Neuronal stem cell (in vitro differentiated cells): ENCODE measurements around the gene SAMD3.

ENCODE experiments used
- DNase-seq: peaks from one replicate; pipeline ENCODE4 v3.0.0-alpha.2; 2013; ENCODE audit warnings: low spot score
- H2AFZ ChIP-seq: one replicate; pipeline ENCODE4 v1.6.1; 2013; ENCODE audit warnings: mild to moderate bottlenecking, low read length, inconsistent platforms
- H2AK5ac ChIP-seq: 2 replicates; pipeline ENCODE4 v1.6.1; 2013; ENCODE audit warnings: low read depth, mild to moderate bottlenecking, inconsistent platforms, low read length, moderate library complexity, mixed read lengths
- H2BK120ac ChIP-seq: 2 replicates; pipeline ENCODE4 v1.6.1; 2013; ENCODE audit warnings: low read depth, mild to moderate bottlenecking, inconsistent platforms, low read length, moderate library complexity, mixed read lengths
- H2BK12ac ChIP-seq: one replicate; pipeline ENCODE4 v1.6.1; 2013; ENCODE audit warnings: low read length, inconsistent platforms
- H2BK15ac ChIP-seq: 2 replicates; pipeline ENCODE4 v1.6.1; 2013; ENCODE audit warnings: mild to moderate bottlenecking, low read length, inconsistent platforms, mixed read lengths
- H2BK5ac ChIP-seq: one replicate; pipeline ENCODE4 v1.6.1; 2013; ENCODE audit warnings: inconsistent platforms, mild to moderate bottlenecking, low read length, moderate library complexity
- H3K14ac ChIP-seq: one replicate; pipeline ENCODE4 v1.6.1; 2013; ENCODE audit warnings: low read length, inconsistent platforms
- H3K18ac ChIP-seq: 2 replicates; pipeline ENCODE4 v1.6.1; 2013; ENCODE audit warnings: low read length, inconsistent platforms
- H3K23ac ChIP-seq: 2 replicates; pipeline ENCODE4 v1.6.1; 2013; ENCODE audit warnings: low read depth, mild to moderate bottlenecking, mixed read lengths, low read length, inconsistent platforms; ENCODE audit not compliant: poor library complexity
- H3K27ac ChIP-seq: replicated peaks from 3 replicates; pipeline ENCODE4 v1.5.1; 2013; ENCODE audit warnings: low read length, inconsistent platforms
- H3K27me3 ChIP-seq, 3 experiments: 2 replicates each; pipeline ENCODE4 v1.6.1; 2013; ENCODE audit warnings: low read length in 3 of 3, mild to moderate bottlenecking in 2 of 3, inconsistent platforms in 1 of 3, low read depth in 1 of 3, mixed read lengths in 1 of 3, moderate library complexity in 1 of 3; ENCODE audit not compliant: control insufficient read depth in 3 of 3, insufficient read depth in 3 of 3
- H3K36me3 ChIP-seq, 2 donors: replicated peaks in 1 of 2; 2 replicates each; pipeline ENCODE4 v1.6.1; 2013; ENCODE audit warnings: low read length in 2 of 2; ENCODE audit not compliant: control insufficient read depth in 2 of 2, insufficient read depth in 2 of 2
- H3K4ac ChIP-seq: 2 replicates; pipeline ENCODE4 v1.6.1; 2013; ENCODE audit warnings: inconsistent platforms, mild to moderate bottlenecking, low read length, moderate library complexity
- H3K4me1 ChIP-seq, 2 donors: 1 replicate in 1 of 2; 2 replicates in 1 of 2; pipeline ENCODE4 v1.6.1; 2013; ENCODE audit warnings: low read length in 2 of 2, low read depth in 1 of 2; ENCODE audit not compliant: control insufficient read depth in 2 of 2, insufficient read depth in 1 of 2
- H3K4me2 ChIP-seq: one replicate; pipeline ENCODE4 v1.6.1; 2013; ENCODE audit warnings: mild to moderate bottlenecking, low read length, inconsistent platforms; ENCODE audit not compliant: insufficient read depth, poor library complexity, severe bottlenecking
- H3K4me3 ChIP-seq, 2 donors: 2 replicates each; pipeline ENCODE4 v1.5.1; 2013; ENCODE audit warnings: low read length in 2 of 2, mild to moderate bottlenecking in 2 of 2, inconsistent platforms in 1 of 2, moderate library complexity in 1 of 2
- H3K79me1 ChIP-seq: one replicate; pipeline ENCODE4 v1.6.1; 2013; ENCODE audit warnings: low read depth, mild to moderate bottlenecking, inconsistent platforms, low read length, moderate library complexity
- H3K9ac ChIP-seq: one replicate; pipeline ENCODE4 v1.6.1; 2013; ENCODE audit warnings: mild to moderate bottlenecking, low read depth, low read length, inconsistent platforms; ENCODE audit not compliant: poor library complexity
- H3K9me3 ChIP-seq, 2 donors: replicated peaks in 1 of 2; 2 replicates each; pipeline versions ENCODE3 to v1.6.1; 2013; ENCODE audit warnings: low read length in 2 of 2, mild to moderate bottlenecking in 2 of 2, inconsistent platforms in 1 of 2, low read depth in 1 of 2, mixed read lengths in 1 of 2, moderate library complexity in 1 of 2; ENCODE audit not compliant: control insufficient read depth in 2 of 2, insufficient read depth in 1 of 2
- H4K8ac ChIP-seq: one replicate; pipeline ENCODE4 v1.6.1; 2013; ENCODE audit warnings: low read depth, mild to moderate bottlenecking, inconsistent platforms, low read length, moderate library complexity
- H4K91ac ChIP-seq: one replicate; pipeline ENCODE4 v1.6.1; 2013; ENCODE audit warnings: low read length, low read depth, mild to moderate bottlenecking, inconsistent platforms; ENCODE audit not compliant: poor library complexity
- WGBS, 2 donors: extraction: QIAGEN DNeasy Blood & Tissue Kit; methylation state at CpG; one replicate each; pipeline ENCODE4 v1.1.7; 2013; ENCODE audit warnings: missing lambda C conversion rate in 2 of 2, mixed read lengths in 1 of 2; ENCODE audit not compliant: insufficient read length in 2 of 2, insufficient replicate concordance in 1 of 2; ENCODE audit errors: extremely low coverage in 2 of 2; 5-methylcytosine and 5-hydroxymethylcytosine counted together

Gene SAMD3

GRCh38 chr6:130167655-130168054 lies 55.1 kb downstream of the SAMD3 start:
- DNase-seq: no peak

GRCh38 chr6:130164251-130164650 lies 58.5 kb downstream of the SAMD3 start:
- no peak overlapping the region for H2AFZ ChIP-seq
- H3K14ac ChIP-seq: no peak overlapping the region
- H4K91ac ChIP-seq: no peak overlapping the region
- H3K27me3 ChIP-seq: no peaks in the 10 kb centered on the region
- H3K4me3 ChIP-seq: no peak overlapping the region
- DNase-seq: no peak
- no peak overlapping the region for H2AK5ac ChIP-seq
- no peak overlapping the region for H3K4ac ChIP-seq
- H3K23ac ChIP-seq: no peak overlapping the region
- H3K79me1 ChIP-seq: no peaks in the 10 kb centered on the region
- no CpG with 5 or more reads among the region's 4 CpGs for WGBS, 2 donors
- H3K18ac ChIP-seq: no peak overlapping the region
- no peak overlapping the region for H3K9ac ChIP-seq
- no peak overlapping the region for H3K4me2 ChIP-seq
- peaks cover 0 to 2% of the 10 kb centered on the region in 2 donors for H3K9me3 ChIP-seq
- no peaks in the 10 kb centered on the region for H3K36me3 ChIP-seq
- no peak overlapping the region for H2BK12ac ChIP-seq
- no peak overlapping the region for H2BK15ac ChIP-seq
- H2BK120ac ChIP-seq: no peak overlapping the region
- H4K8ac ChIP-seq: no peak overlapping the region
- no peak overlapping the region for H2BK5ac ChIP-seq
- H3K27ac ChIP-seq: no peak overlapping the region
- peaks cover 0 to 5% of the 10 kb centered on the region in 2 donors for H3K4me1 ChIP-seq

More at GRCh38 chr6:130167655-130168054, 55.1 kb downstream of the SAMD3 start:
- Histone ChIP-seq H3K27me3 (no peaks in the 10 kb centered on the region), H4K91ac (no peak overlapping the region), H3K79me1 (no peaks in the 10 kb centered on the region), H3K23ac (no peak overlapping the region), H3K4me1 (peaks cover 0 to 5% of the 10 kb centered on the region in 2 donors), H3K36me3 (no peaks in the 10 kb centered on the region), H3K4me2 (no peak overlapping the region), H2BK12ac (no peak overlapping the region), H2AK5ac (no peak overlapping the region), H3K4me3 (no peak overlapping the region), H3K4ac (no peak overlapping the region), H2BK5ac (no peak overlapping the region), H3K27ac (no peak overlapping the region), H4K8ac (no peak overlapping the region), H3K9me3 (no peaks in the 10 kb centered on the region), H2BK120ac (no peak overlapping the region), H2BK15ac (no peak overlapping the region), H2AFZ (no peak overlapping the region), H3K14ac (no peak overlapping the region), H3K18ac (no peak overlapping the region), H3K9ac (no peak overlapping the region)
- WGBS, 2 donors: no CpG with 5 or more reads among the region's 5 CpGs

GRCh38 chr6:130163266-130163665 lies 59.5 kb downstream of the SAMD3 start:
- Histone ChIP-seq H2AFZ (no peak overlapping the region), H2AK5ac (no peak overlapping the region), H2BK120ac (no peak overlapping the region), H3K4me1 (peaks cover 0 to 5% of the 10 kb centered on the region in 2 donors), H4K8ac (no peak overlapping the region), H4K91ac (no peak overlapping the region), H3K9me3 (peaks cover 0 to 9% of the 10 kb centered on the region in 2 donors), H3K9ac (no peak overlapping the region), H3K36me3 (no peaks in the 10 kb centered on the region), H3K14ac (no peak overlapping the region), H3K4me3 (no peak overlapping the region), H3K4me2 (no peak overlapping the region), H3K27ac (no peak overlapping the region), H3K18ac (no peak overlapping the region), H3K23ac (no peak overlapping the region), H2BK12ac (no peak overlapping the region), H2BK5ac (no peak overlapping the region), H2BK15ac (no peak overlapping the region), H3K4ac (no peak overlapping the region), H3K27me3 (no peaks in the 10 kb centered on the region), H3K79me1 (no peaks in the 10 kb centered on the region)
- no CpG with 5 or more reads among the region's 2 CpGs for WGBS, 2 donors
- DNase-seq: no peak

GRCh38 chr6:130162421-130162820 lies 60.3 kb downstream of the SAMD3 start:
- no peaks in the 10 kb centered on the region for H3K79me1 ChIP-seq
- H3K27me3 ChIP-seq: no peaks in the 10 kb centered on the region
- no peak overlapping the region for H4K8ac ChIP-seq
- no peak overlapping the region for H3K4me3 ChIP-seq
- no peak overlapping the region for H2BK15ac ChIP-seq
- H3K36me3 ChIP-seq: no peaks in the 10 kb centered on the region
- H2AK5ac ChIP-seq: no peak overlapping the region
- H3K27ac ChIP-seq: no peak overlapping the region
- H3K14ac ChIP-seq: no peak overlapping the region
- no peak for DNase-seq
- no peak overlapping the region for H3K4ac ChIP-seq
- peaks cover 0 to 9% of the 10 kb centered on the region in 2 donors for H3K9me3 ChIP-seq
- H3K9ac ChIP-seq: no peak overlapping the region
- no peak overlapping the region for H2BK12ac ChIP-seq
- H3K4me2 ChIP-seq: no peak overlapping the region
- no peak overlapping the region for H3K23ac ChIP-seq
- H2AFZ ChIP-seq: no peak overlapping the region
- H3K4me1 ChIP-seq: peaks cover 0 to 5% of the 10 kb centered on the region in 2 donors
- WGBS, 2 donors: no CpG with 5 or more reads among the region's 2 CpGs
- no peak overlapping the region for H2BK120ac ChIP-seq
- no peak overlapping the region for H4K91ac ChIP-seq
- H2BK5ac ChIP-seq: no peak overlapping the region
- H3K18ac ChIP-seq: no peak overlapping the region
